IMR-90 (cell line): ENCODE results near the gene ABLIM3. TPM values are rescaled to one million over a fixed set of nuclear protein-coding genes. Genes with fewer than 3 reads are reported as not detected.

Experiments used
- ATAC-seq: fragments of 200-7000 bp; cut with Tn5 transposase; 2 replicates; pipeline ENCODE4 v1.9.1; 2020; ENCODE audit warnings: low read depth, mild to moderate bottlenecking, moderate library complexity
- BruUV-seq: library from RNA; stranded (reverse); fragments of 400-500 nt; replicated peaks from 2 replicates; lab custom pipeline; 2021; lab: Mats Ljungman, UMichigan
- CTCF ChIA-PET: fragments of 300-600 bp; formaldehyde crosslinking; extraction: SDS; loops from one replicate; lab custom pipeline; 2021; ENCODE audit warnings: antibody characterized with exemption; lab: Yijun Ruan, JAX
- POLR2A ChIA-PET: fragments of 300-600 bp; sonication (Branson Sonifier 250); formaldehyde crosslinking; loops from one replicate; lab custom pipeline; 2022; ENCODE audit warnings: antibody characterized with exemption; ENCODE audit not compliant: unreplicated experiment; lab: Charles Lee
- DNase-seq: peaks from one replicate; pipeline ENCODE4 v3.0.0; 2013
- H2AFZ ChIP-seq: replicated peaks from 2 replicates; pipeline ENCODE3; 2013; ENCODE audit warnings: low read length, mild to moderate bottlenecking; ENCODE audit not compliant: poor library complexity
- H2AK5ac ChIP-seq: 2 replicates; pipeline ENCODE4 v1.6.1; 2013; ENCODE audit warnings: low read depth, low read length, inconsistent platforms
- H2AK9ac ChIP-seq: replicated peaks from 2 replicates; pipeline ENCODE3; 2013; ENCODE audit warnings: mild to moderate bottlenecking, low read depth, low read length, moderate library complexity; ENCODE audit not compliant: poor library complexity
- H2BK120ac ChIP-seq: 2 replicates; pipeline ENCODE4 v1.6.1; 2013; ENCODE audit warnings: low read depth, low read length, inconsistent platforms
- H2BK15ac ChIP-seq: 3 replicates; pipeline ENCODE4 v1.6.1; 2013; ENCODE audit warnings: low read depth, low read length, inconsistent platforms
- H2BK20ac ChIP-seq: 2 replicates; pipeline ENCODE4 v1.6.1; 2013; ENCODE audit warnings: low read depth, mild to moderate bottlenecking, inconsistent platforms, low read length, moderate library complexity
- H2BK5ac ChIP-seq: 2 replicates; pipeline ENCODE4 v1.6.1; 2013; ENCODE audit warnings: mild to moderate bottlenecking, low read depth, low read length, inconsistent platforms; ENCODE audit not compliant: poor library complexity, severe bottlenecking
- H3K14ac ChIP-seq: replicated peaks from 2 replicates; pipeline ENCODE4 v1.6.1; 2013; ENCODE audit warnings: low read depth, low read length, inconsistent platforms
- H3K18ac ChIP-seq: 2 replicates; pipeline ENCODE4 v1.6.1; 2013; ENCODE audit warnings: low read depth, low read length, control low read depth
- H3K23ac ChIP-seq: 2 replicates; pipeline ENCODE4 v1.6.1; 2013; ENCODE audit warnings: low read depth, low read length, inconsistent platforms
- H3K27ac ChIP-seq: 2 replicates; pipeline ENCODE4 v1.5.1; 2013; ENCODE audit warnings: mild to moderate bottlenecking, control low read depth, low read length; ENCODE audit not compliant: insufficient read depth
- H3K27me3 ChIP-seq: 2 replicates; pipeline ENCODE4 v1.6.1; 2013; ENCODE audit warnings: low read length; ENCODE audit not compliant: control insufficient read depth, insufficient read depth
- H3K36me3 ChIP-seq: 2 replicates; pipeline ENCODE4 v1.6.1; 2013; ENCODE audit warnings: low read length, mixed read lengths; ENCODE audit not compliant: control insufficient read depth, insufficient read depth
- H3K4ac ChIP-seq: 2 replicates; pipeline ENCODE4 v1.6.1; 2013; ENCODE audit warnings: low read depth, low read length, inconsistent platforms
- H3K4me1 ChIP-seq: 2 replicates; pipeline ENCODE4 v1.6.1; 2013; ENCODE audit warnings: low read length, mixed read lengths; ENCODE audit not compliant: control insufficient read depth, insufficient read depth
- H3K4me2 ChIP-seq: 2 replicates; pipeline ENCODE4 v1.6.1; 2013; ENCODE audit warnings: low read depth, mild to moderate bottlenecking, control low read depth, low read length, moderate library complexity
- H3K4me3 ChIP-seq: 2 replicates; pipeline ENCODE4 v1.5.1; 2013; ENCODE audit warnings: low read depth, mild to moderate bottlenecking, control low read depth, low read length, moderate library complexity; ENCODE audit not compliant: insufficient read depth
- H3K56ac ChIP-seq: 2 replicates; pipeline ENCODE4 v1.6.1; 2013; ENCODE audit warnings: low read length, inconsistent platforms; ENCODE audit not compliant: insufficient read depth; ENCODE audit errors: extremely low read depth
- H3K79me1 ChIP-seq, 2 experiments: 2 replicates each; pipeline ENCODE4 v1.6.1; 2013; ENCODE audit warnings: low read length in 2 of 2, inconsistent platforms in 1 of 2, low read depth in 1 of 2
- H3K9ac ChIP-seq: 2 replicates; pipeline ENCODE4 v1.6.1; 2013; ENCODE audit warnings: low read depth, low read length, control low read depth
- H3K9me1 ChIP-seq: 2 replicates; pipeline ENCODE4 v1.6.1; 2013; ENCODE audit warnings: low read length, inconsistent platforms; ENCODE audit not compliant: insufficient read depth
- H3K9me3 ChIP-seq: 2 replicates; pipeline ENCODE4 v1.6.1; 2013; ENCODE audit warnings: low read length; ENCODE audit not compliant: control insufficient read depth, insufficient read depth
- H4K20me1 ChIP-seq: 2 replicates; pipeline ENCODE4 v1.6.1; 2013; ENCODE audit warnings: low read length, inconsistent platforms; ENCODE audit not compliant: insufficient read depth
- H4K5ac ChIP-seq: 2 replicates; pipeline ENCODE4 v1.6.1; 2013; ENCODE audit warnings: mild to moderate bottlenecking, low read depth, low read length, control low read depth
- H4K8ac ChIP-seq, 2 experiments: 2 replicates each; pipeline ENCODE4 v1.6.1; 2013; ENCODE audit warnings: low read depth in 2 of 2, low read length in 2 of 2, control low read depth in 1 of 2, inconsistent platforms in 1 of 2
- H4K91ac ChIP-seq: 2 replicates; pipeline ENCODE4 v1.6.1; 2013; ENCODE audit warnings: low read depth, low read length, inconsistent platforms; ENCODE audit not compliant: insufficient read depth
- BHLHE40 ChIP-seq: fragments of 150-350 bp; IDR thresholded peaks from 2 replicates; pipeline ENCODE4 v1.6.1; 2016; ENCODE audit warnings: mild to moderate bottlenecking, low read depth, low read length
- CEBPB ChIP-seq: IDR thresholded peaks from 2 replicates; pipeline ENCODE4 v1.6.1; 2012; ENCODE audit warnings: low read depth, low read length, improper control_type of control experiment
- CHD1 ChIP-seq: IDR thresholded peaks from 2 replicates; pipeline ENCODE4 v1.6.1; 2012; ENCODE audit warnings: low read depth, low read length, improper control_type of control experiment
- FOS ChIP-seq: fragments of 150-350 bp; IDR thresholded peaks from 2 replicates; pipeline ENCODE4 v1.6.1; 2016; ENCODE audit warnings: low read depth, low read length
- MAFK ChIP-seq: IDR thresholded peaks from 2 replicates; pipeline ENCODE4 v1.6.1; 2012; ENCODE audit warnings: low read depth, low read length, improper control_type of control experiment
- MAZ ChIP-seq: IDR thresholded peaks from 2 replicates; pipeline ENCODE4 v1.6.1; 2012; ENCODE audit warnings: low read depth, mild to moderate bottlenecking, low read length, improper control_type of control experiment, moderate library complexity, borderline replicate concordance
- MXI1 ChIP-seq: IDR thresholded peaks from 2 replicates; pipeline ENCODE4 v1.6.1; 2012; ENCODE audit warnings: low read depth, mild to moderate bottlenecking, low read length, moderate library complexity, borderline replicate concordance
- NFE2L2 ChIP-seq: fragments of 150-350 bp; IDR thresholded peaks from 2 replicates; pipeline ENCODE4 v1.6.1; 2016; ENCODE audit warnings: low read depth, mild to moderate bottlenecking, low read length
- POLR2A ChIP-seq: IDR thresholded peaks from 2 replicates; pipeline ENCODE4 v1.6.1; 2012; ENCODE audit warnings: mild to moderate bottlenecking, low read depth, low read length
- RAD21 ChIP-seq: IDR thresholded peaks from 2 replicates; pipeline ENCODE4 v1.6.1; 2012; ENCODE audit warnings: low read length, improper control_type of control experiment
- RCOR1 ChIP-seq: IDR thresholded peaks from 2 replicates; pipeline ENCODE4 v1.6.1; 2012; ENCODE audit warnings: mild to moderate bottlenecking, low read length, improper control_type of control experiment; ENCODE audit not compliant: insufficient replicate concordance
- RFX5 ChIP-seq: IDR thresholded peaks from 2 replicates; pipeline ENCODE4 v1.8.0; 2012; ENCODE audit warnings: low read depth, mild to moderate bottlenecking, low read length, moderate library complexity
- SMC3 ChIP-seq: fragments of 150-350 bp; IDR thresholded peaks from 2 replicates; pipeline ENCODE4 v1.6.1; 2016; ENCODE audit warnings: low read depth, mild to moderate bottlenecking, antibody characterized with exemption, low read length, moderate library complexity
- WGBS, 2 experiments: methylation state at CpG; one replicate each; pipeline versions ENCODE4 v1.1.5 to v1.1.7; 2013; ENCODE audit warnings: missing lambda C conversion rate in 2 of 2; ENCODE audit not compliant: insufficient read length in 1 of 2; ENCODE audit errors: extremely low coverage in 2 of 2; 5-methylcytosine and 5-hydroxymethylcytosine counted together
- dilution Hi-C: fragments of 300-500 bp; cut with HindIII; formaldehyde crosslinking; loops from one replicate; pipeline ENCODE4 v1.14.3; 2018; ENCODE audit warnings: low sequenced_read_pairs; ENCODE audit not compliant: unreplicated experiment
- in situ Hi-C: fragments of 300-500 bp; cut with MboI; formaldehyde crosslinking; loops from 3 replicates; pipeline ENCODE4 v1.14.3; 2019; ENCODE audit warnings: low sequenced_read_pairs, inconsistent platforms, mixed read lengths
- intact Hi-C: fragments of 100-400 bp; cut with micrococcal nuclease; formaldehyde crosslinking; loops from 2 replicates; pipeline ENCODE4 v1.10.0; 2022
- polyA plus RNA-seq, 3 experiments: library from polyadenylated mRNA; depleted of rRNA; stranded (reverse); fragments of >200 nt; gene quantifications; 2 replicates each; pipeline ENCODE4 v1.2.3, GENCODE V29; 2012; ENCODE audit warnings: low replicate concordance in 1 of 3
- total RNA-seq: library from RNA; depleted of rRNA; stranded (reverse); fragments of >200 nt; gene quantifications from 2 replicates; pipeline ENCODE4 v1.2.3, GENCODE V29; 2012
- TF ChIP-seq, protein P1 (sequence below): fragments of 150-350 bp; IDR thresholded peaks from 2 replicates; pipeline ENCODE4 v1.6.1; 2017; ENCODE audit warnings: mild to moderate bottlenecking, antibody characterized with exemption, low read length, low read depth
- TF ChIP-seq, protein P2 (sequence below): conservative IDR thresholded peaks from 2 replicates; pipeline ENCODE4 v1.5.1; 2012; ENCODE audit warnings: mild to moderate bottlenecking, low read depth, low read length, improper control_type of control experiment

Gene ABLIM3
- total and polyA plus RNA-seq, 2 of the 4 experiments (the other 2 are of a cell fraction) = 33.3 to 69.9 TPM

DNA sequence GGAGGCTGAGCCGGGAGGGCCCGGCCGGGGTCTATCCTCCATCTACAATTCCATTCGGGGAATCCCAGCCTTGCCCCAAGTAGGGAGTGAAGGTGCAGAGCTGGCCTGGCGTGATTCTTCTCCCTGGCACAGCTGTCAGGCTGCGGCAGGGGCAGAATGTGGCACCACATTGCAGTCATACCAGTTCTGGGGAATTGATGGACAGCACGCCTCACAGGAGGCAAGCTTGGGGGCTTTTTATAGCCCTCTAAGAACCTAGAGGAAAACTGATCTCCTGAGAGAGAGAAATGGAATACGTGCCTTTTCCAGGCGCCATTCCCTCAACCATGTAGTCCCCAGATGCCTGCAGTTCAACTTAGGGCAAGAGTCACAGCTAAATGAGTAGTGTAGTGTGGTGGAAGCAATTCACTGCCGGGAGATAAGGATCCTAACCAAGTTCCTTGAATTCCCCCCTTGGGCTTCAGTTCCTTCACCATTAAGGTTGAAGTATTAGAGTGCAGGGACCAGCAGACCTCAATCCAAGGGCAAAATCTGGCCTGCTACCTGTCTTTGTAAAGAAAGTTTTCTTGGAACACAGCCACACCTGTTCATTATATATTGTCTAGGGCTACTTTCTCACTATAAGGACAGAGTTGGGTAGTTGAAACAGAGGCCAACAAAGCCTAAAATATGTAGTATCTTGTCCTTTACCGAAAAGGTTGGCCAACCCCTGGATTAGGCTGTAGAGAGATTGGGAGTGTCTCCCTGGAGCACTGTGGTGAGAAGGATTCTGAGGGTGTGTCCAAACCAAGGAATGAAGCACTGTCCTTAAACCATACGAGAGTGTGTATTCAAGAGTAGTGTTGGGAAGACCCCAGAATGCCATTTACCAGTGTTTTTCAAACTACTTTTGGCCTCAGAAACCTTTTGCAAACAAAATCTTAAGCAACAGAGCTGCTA, 141.0 kb downstream of the ABLIM3 start:
- POLR2A ChIA-PET = no interaction called here
- Histone ChIP-seq H3K23ac (no peak overlapping the region), H2AFZ (no peak overlapping the region), H3K4me3 (no peak overlapping the region), H4K20me1 (peaks cover 4% of the 10 kb centered on the region; the same call in 1 of the 2 replicates), H3K79me1 (0 out of 4 replicates have a peak, but pooled peaks cover 0 to 14% of the 10 kb centered on the region in 2 experiments), H2AK9ac (no peak overlapping the region), H2AK5ac (no peak overlapping the region), H3K9me3 (no peaks in the 10 kb centered on the region), H4K91ac (no peak overlapping the region), H3K4me2 (no peak overlapping the region), H3K14ac (no peak overlapping the region), H3K4ac (no peak overlapping the region), H3K56ac (no peak overlapping the region), H3K9me1 (peaks cover 17% of the 10 kb centered on the region), H3K27me3 (no peaks in the 10 kb centered on the region; the same call in 1 of the 2 replicates), H2BK15ac (no peak overlapping the region), H3K27ac (no peak overlapping the region), H3K4me1 (peaks cover 4% of the 10 kb centered on the region), H4K5ac (no peak overlapping the region), H3K18ac (no peak overlapping the region), H2BK120ac (no peak overlapping the region), H4K8ac (no peak overlapping the region), H3K36me3 (no peaks in the 10 kb centered on the region), H2BK20ac (no peak overlapping the region), H2BK5ac (no peak overlapping the region), H3K9ac (no peak overlapping the region)
- BruUV-seq = no TSS peak
- no peak for ATAC-seq
- intact Hi-C loops = no loop called here
- in situ Hi-C loops = no loop called here
- no peak for DNase-seq
- CTCF ChIA-PET = no interaction called here
- TF ChIP-seq MAZ (no peak), MAFK (no peak), RCOR1 (no peak), POLR2A (no peak), MXI1 (no peak), CEBPB (no peak), RFX5 (no peak), CHD1 (no peak), RAD21 (no peak), FOS (no peak), NFE2L2 (no peak), BHLHE40 (no peak), SMC3 (no peak)
- TF ChIP-seq, protein P1, sequence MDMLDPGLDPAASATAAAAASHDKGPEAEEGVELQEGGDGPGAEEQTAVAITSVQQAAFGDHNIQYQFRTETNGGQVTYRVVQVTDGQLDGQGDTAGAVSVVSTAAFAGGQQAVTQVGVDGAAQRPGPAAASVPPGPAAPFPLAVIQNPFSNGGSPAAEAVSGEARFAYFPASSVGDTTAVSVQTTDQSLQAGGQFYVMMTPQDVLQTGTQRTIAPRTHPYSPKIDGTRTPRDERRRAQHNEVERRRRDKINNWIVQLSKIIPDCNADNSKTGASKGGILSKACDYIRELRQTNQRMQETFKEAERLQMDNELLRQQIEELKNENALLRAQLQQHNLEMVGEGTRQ = no peak
- TF ChIP-seq, protein P2, sequence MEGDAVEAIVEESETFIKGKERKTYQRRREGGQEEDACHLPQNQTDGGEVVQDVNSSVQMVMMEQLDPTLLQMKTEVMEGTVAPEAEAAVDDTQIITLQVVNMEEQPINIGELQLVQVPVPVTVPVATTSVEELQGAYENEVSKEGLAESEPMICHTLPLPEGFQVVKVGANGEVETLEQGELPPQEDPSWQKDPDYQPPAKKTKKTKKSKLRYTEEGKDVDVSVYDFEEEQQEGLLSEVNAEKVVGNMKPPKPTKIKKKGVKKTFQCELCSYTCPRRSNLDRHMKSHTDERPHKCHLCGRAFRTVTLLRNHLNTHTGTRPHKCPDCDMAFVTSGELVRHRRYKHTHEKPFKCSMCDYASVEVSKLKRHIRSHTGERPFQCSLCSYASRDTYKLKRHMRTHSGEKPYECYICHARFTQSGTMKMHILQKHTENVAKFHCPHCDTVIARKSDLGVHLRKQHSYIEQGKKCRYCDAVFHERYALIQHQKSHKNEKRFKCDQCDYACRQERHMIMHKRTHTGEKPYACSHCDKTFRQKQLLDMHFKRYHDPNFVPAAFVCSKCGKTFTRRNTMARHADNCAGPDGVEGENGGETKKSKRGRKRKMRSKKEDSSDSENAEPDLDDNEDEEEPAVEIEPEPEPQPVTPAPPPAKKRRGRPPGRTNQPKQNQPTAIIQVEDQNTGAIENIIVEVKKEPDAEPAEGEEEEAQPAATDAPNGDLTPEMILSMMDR = no peak
- WGBS, 2 experiments = no CpG with 5 or more reads among the region's 12 CpGs
- dilution Hi-C loops = no loop called here
